K562 (cell line): ENCODE data around the gene INSR.

Experiments used
- CBX5 ChIP-seq: IDR thresholded peaks from 2 replicates; pipeline ENCODE4 v1.6.1; 2014; ENCODE audit warnings: low read depth, borderline replicate concordance
- FOXO4 ChIP-seq: fragments of 450-650 bp; formaldehyde crosslinking; IDR thresholded peaks from 2 replicates; pipeline ENCODE4 v1.4.0; 2020; ENCODE audit warnings: mild to moderate bottlenecking, moderate library complexity
- MTA2 ChIP-seq: fragments of 450-650 bp; IDR thresholded peaks from 2 replicates; pipeline ENCODE4 v1.6.1; 2016; ENCODE audit warnings: low read depth
- NKRF ChIP-seq: fragments of 450-650 bp; IDR thresholded peaks from 2 replicates; pipeline ENCODE4 v1.6.1; 2016; ENCODE audit warnings: borderline replicate concordance
- PATZ1 ChIP-seq: fragments of 250-450 bp; sonication (Bioruptor Pico); IDR thresholded peaks from 2 replicates; pipeline ENCODE4 v1.5.0; 2020; ENCODE audit warnings: mild to moderate bottlenecking, borderline replicate concordance
- SMAD1 ChIP-seq: fragments of 150-350 bp; IDR thresholded peaks from 2 replicates; pipeline ENCODE4 v1.6.1; 2014; ENCODE audit warnings: low read length, low read depth; ENCODE audit not compliant: partially characterized antibody
- ZNF830 ChIP-seq: fragments of 250-450 bp; sonication (Bioruptor Pico); IDR thresholded peaks from 2 replicates; pipeline ENCODE4 v1.5.0; 2021; ENCODE audit warnings: mild to moderate bottlenecking
- TF ChIP-seq, protein P1 (sequence below), 3 experiments: IDR thresholded peaks in 2 of 3; conservative IDR thresholded peaks in 1 of 3; 2 replicates each; pipeline ENCODE4 v1.5.1; 2011 to 2012; ENCODE audit warnings: low read length in 3 of 3, mild to moderate bottlenecking in 3 of 3, control low read depth in 2 of 3, improper control_type of control experiment in 1 of 3, inconsistent platforms in 1 of 3, low read depth in 1 of 3, mixed read lengths in 1 of 3, moderate library complexity in 1 of 3; ENCODE audit not compliant: insufficient read depth in 2 of 3
- TF ChIP-seq, protein P2 (sequence below): sonication (generic); formaldehyde crosslinking; IDR thresholded peaks from 2 replicates; pipeline ENCODE4 v1.8.0; 2022; ENCODE audit warnings: mild to moderate bottlenecking, missing genetic modification reagents, borderline replicate concordance
- TF ChIP-seq, protein P3 (sequence below): fragments of 450-650 bp; formaldehyde crosslinking; IDR thresholded peaks from 2 replicates; pipeline ENCODE4 v1.4.0; 2022; ENCODE audit warnings: mild to moderate bottlenecking, moderate library complexity
- TF ChIP-seq, protein P4 (sequence below): fragments of 250-450 bp; sonication (Bioruptor Pico); IDR thresholded peaks from 2 replicates; pipeline ENCODE4 v1.4.0; 2020; ENCODE audit warnings: borderline replicate concordance

GRCh38 chr19:7342143-7342542 lies 47.9 kb upstream of the INSR start:
- TF ChIP-seq NKRF (no peak), ZNF830 (CRISPR knock-in tag) (no peak), SMAD1 (no peak), CBX5 (no peak), PATZ1 (no peak), MTA2 (no peak), FOXO4 (CRISPR knock-in tag) (no peak)
- TF ChIP-seq, protein P1, sequence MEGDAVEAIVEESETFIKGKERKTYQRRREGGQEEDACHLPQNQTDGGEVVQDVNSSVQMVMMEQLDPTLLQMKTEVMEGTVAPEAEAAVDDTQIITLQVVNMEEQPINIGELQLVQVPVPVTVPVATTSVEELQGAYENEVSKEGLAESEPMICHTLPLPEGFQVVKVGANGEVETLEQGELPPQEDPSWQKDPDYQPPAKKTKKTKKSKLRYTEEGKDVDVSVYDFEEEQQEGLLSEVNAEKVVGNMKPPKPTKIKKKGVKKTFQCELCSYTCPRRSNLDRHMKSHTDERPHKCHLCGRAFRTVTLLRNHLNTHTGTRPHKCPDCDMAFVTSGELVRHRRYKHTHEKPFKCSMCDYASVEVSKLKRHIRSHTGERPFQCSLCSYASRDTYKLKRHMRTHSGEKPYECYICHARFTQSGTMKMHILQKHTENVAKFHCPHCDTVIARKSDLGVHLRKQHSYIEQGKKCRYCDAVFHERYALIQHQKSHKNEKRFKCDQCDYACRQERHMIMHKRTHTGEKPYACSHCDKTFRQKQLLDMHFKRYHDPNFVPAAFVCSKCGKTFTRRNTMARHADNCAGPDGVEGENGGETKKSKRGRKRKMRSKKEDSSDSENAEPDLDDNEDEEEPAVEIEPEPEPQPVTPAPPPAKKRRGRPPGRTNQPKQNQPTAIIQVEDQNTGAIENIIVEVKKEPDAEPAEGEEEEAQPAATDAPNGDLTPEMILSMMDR (IDR thresholded peaks at IDR 0.05 in 2 of 3, conservative IDR thresholded peaks at IDR 0.05 in 1 of 3; ENCODE audit: insufficient read depth in 2 of 3, low read depth in 1 of 3, low read length in 3 of 3): no peak
- TF ChIP-seq, protein P2, sequence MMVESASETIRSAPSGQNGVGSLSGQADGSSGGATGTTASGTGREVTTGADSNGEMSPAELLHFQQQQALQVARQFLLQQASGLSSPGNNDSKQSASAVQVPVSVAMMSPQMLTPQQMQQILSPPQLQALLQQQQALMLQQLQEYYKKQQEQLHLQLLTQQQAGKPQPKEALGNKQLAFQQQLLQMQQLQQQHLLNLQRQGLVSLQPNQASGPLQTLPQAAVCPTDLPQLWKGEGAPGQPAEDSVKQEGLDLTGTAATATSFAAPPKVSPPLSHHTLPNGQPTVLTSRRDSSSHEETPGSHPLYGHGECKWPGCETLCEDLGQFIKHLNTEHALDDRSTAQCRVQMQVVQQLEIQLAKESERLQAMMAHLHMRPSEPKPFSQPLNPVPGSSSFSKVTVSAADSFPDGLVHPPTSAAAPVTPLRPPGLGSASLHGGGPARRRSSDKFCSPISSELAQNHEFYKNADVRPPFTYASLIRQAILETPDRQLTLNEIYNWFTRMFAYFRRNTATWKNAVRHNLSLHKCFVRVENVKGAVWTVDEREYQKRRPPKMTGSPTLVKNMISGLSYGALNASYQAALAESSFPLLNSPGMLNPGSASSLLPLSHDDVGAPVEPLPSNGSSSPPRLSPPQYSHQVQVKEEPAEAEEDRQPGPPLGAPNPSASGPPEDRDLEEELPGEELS (CRISPR knock-in tag): no peak
- TF ChIP-seq, protein P3, sequence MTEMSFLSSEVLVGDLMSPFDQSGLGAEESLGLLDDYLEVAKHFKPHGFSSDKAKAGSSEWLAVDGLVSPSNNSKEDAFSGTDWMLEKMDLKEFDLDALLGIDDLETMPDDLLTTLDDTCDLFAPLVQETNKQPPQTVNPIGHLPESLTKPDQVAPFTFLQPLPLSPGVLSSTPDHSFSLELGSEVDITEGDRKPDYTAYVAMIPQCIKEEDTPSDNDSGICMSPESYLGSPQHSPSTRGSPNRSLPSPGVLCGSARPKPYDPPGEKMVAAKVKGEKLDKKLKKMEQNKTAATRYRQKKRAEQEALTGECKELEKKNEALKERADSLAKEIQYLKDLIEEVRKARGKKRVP (CRISPR knock-in tag): no peak
- TF ChIP-seq, protein P4, sequence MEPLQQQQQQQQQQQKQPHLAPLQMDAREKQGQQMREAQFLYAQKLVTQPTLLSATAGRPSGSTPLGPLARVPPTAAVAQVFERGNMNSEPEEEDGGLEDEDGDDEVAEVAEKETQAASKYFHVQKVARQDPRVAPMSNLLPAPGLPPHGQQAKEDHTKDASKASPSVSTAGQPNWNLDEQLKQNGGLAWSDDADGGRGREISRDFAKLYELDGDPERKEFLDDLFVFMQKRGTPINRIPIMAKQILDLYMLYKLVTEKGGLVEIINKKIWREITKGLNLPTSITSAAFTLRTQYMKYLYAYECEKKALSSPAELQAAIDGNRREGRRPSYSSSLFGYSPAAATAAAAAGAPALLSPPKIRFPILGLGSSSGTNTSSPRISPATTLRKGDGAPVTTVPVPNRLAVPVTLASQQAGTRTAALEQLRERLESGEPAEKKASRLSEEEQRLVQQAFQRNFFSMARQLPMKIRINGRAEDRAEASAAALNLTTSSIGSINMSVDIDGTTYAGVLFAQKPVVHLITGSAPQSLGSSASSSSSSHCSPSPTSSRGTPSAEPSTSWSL (CRISPR knock-in tag): no peak
